ENCODE measurements around the gene SPATS2.

SPATS2 gene

DNA sequence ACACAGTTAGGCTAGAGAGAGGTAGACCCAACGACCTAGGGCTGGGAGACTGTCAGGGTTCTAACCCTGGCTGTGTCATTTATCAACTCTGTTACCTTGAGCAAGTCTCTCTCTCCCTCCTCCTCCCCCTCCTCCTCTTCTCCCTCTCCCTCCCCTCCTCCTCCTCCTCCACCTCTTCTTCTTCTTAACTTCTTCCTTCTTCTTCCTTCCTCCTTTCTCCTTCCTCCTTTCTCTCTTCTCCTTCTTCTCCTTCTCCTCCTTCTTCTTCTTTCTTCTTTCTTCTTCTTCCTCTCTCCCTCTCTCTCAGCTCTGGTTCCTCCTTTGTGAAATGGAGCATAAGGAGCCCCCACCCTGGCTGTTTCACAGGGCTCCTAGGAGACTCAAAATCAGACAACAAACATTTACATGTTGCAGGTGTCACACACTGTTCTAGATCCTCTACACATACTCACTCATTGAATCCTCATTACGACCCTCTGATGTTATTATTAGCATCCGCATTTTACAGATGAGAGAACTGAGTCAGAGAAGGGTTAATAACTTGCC lies 169.3 kb downstream of the SPATS2 start:
- TF ChIP-seq, protein P1, sequence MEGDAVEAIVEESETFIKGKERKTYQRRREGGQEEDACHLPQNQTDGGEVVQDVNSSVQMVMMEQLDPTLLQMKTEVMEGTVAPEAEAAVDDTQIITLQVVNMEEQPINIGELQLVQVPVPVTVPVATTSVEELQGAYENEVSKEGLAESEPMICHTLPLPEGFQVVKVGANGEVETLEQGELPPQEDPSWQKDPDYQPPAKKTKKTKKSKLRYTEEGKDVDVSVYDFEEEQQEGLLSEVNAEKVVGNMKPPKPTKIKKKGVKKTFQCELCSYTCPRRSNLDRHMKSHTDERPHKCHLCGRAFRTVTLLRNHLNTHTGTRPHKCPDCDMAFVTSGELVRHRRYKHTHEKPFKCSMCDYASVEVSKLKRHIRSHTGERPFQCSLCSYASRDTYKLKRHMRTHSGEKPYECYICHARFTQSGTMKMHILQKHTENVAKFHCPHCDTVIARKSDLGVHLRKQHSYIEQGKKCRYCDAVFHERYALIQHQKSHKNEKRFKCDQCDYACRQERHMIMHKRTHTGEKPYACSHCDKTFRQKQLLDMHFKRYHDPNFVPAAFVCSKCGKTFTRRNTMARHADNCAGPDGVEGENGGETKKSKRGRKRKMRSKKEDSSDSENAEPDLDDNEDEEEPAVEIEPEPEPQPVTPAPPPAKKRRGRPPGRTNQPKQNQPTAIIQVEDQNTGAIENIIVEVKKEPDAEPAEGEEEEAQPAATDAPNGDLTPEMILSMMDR (IDR thresholded peaks at IDR 0.05; ENCODE audit: low read depth, low read length) = no peak
- H3K9me3 ChIP-seq (ENCODE audit: severe bottlenecking) = no peaks in the 10 kb centered on the region
- peaks cover 8% of the 10 kb centered on the region for H3K27me3 ChIP-seq (ENCODE audit: insufficient read depth, low read depth, severe bottlenecking)
- no peak for DNase-seq
- H3K4me3 ChIP-seq (ENCODE audit: low read depth, low read length) = no peak overlapping the region
- H3K36me3 ChIP-seq = no peaks in the 10 kb centered on the region
- no peak overlapping the region for H3K27ac ChIP-seq

DNA sequence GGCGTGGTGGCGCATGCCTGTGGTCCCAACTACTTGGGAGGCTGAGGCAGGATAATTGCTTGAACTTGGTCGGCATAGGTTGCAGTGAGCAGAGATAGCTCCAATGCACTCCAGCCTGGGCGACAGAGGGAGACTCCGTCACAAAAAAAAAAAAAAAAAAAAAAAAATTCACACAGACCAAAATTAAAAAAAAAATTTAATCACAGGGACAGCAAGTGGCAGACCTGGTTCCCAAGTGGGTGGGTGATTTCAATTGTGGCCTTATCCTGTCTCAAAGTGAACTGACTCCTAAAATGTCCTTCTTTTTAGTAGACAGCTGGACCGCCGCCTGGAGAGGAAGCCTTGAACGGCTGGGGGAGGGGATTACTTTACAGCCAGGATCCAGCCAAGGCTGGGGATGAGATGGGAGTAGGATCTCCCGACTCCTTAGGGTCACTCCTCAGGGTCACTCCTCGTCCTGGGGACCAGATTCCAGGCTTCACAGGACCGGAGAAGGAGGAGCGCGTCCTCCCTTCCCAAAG lies 170.0 kb downstream of the SPATS2 start:
- TF ChIP-seq, protein P1 (IDR thresholded peaks at IDR 0.05; ENCODE audit: low read depth, low read length) = no peak
- no peak overlapping the region for H3K27ac ChIP-seq
- peak overlapping the region; percentile 62 for H3K4me3 ChIP-seq (ENCODE audit: low read depth, low read length)
- H3K9me3 ChIP-seq (ENCODE audit: severe bottlenecking) = no peaks in the 10 kb centered on the region
- H3K27me3 ChIP-seq (ENCODE audit: insufficient read depth, low read depth, severe bottlenecking) = peaks cover 8% of the 10 kb centered on the region
- peak; percentile 53 for DNase-seq
- H3K36me3 ChIP-seq = no peaks in the 10 kb centered on the region

DNA sequence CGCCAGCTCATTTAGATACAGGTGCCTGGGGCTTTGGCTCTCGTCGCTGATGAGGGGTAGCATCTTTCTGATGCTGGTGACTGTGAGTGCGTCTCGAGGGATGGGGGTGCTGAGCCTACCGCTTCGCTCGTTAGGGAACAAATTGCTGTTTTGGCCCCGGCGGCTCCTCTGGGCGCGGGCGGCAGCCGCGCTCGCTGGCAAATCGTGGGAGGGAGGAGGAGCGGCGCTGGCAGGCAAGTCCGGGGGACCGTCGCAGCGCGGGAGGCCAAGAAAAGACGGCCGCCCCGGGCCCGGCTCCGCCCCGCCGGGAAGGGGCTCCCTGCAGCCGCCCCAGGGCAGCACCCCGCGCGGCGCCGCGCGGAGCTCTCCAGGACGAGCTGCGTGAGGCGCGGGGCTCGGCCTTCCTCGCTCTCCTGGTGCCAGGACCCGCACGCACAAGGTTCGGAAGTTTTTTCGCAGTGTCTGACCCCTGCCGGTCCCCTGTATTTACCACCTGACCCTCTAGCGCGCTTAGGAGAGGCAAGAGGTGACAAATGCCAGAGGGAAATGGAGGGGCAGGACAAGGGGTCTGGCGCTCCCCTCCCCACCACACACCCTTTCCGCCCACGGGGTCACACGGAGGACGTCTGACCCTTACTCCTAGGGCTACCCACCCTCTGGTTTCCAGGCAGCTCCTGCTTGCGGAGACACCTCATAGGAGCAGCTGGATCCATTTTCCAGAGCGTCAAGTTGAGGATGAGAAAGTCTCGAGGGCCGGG lies 170.7 kb downstream of the SPATS2 start:
- H3K9me3 ChIP-seq (ENCODE audit: severe bottlenecking) = no peaks in the 10 kb centered on the region
- no peak overlapping the region for H3K27ac ChIP-seq
- H3K36me3 ChIP-seq = no peaks in the 10 kb centered on the region
- TF ChIP-seq, protein P1 (IDR thresholded peaks at IDR 0.05; ENCODE audit: low read depth, low read length) = 0 out of 2 replicates have a peak, but pooled peaks have one; percentile 37
- H3K4me3 ChIP-seq (ENCODE audit: low read depth, low read length) = peak overlapping the region; percentile 62
- peaks cover 8% of the 10 kb centered on the region for H3K27me3 ChIP-seq (ENCODE audit: insufficient read depth, low read depth, severe bottlenecking)
- DNase-seq = no peak

DNA sequence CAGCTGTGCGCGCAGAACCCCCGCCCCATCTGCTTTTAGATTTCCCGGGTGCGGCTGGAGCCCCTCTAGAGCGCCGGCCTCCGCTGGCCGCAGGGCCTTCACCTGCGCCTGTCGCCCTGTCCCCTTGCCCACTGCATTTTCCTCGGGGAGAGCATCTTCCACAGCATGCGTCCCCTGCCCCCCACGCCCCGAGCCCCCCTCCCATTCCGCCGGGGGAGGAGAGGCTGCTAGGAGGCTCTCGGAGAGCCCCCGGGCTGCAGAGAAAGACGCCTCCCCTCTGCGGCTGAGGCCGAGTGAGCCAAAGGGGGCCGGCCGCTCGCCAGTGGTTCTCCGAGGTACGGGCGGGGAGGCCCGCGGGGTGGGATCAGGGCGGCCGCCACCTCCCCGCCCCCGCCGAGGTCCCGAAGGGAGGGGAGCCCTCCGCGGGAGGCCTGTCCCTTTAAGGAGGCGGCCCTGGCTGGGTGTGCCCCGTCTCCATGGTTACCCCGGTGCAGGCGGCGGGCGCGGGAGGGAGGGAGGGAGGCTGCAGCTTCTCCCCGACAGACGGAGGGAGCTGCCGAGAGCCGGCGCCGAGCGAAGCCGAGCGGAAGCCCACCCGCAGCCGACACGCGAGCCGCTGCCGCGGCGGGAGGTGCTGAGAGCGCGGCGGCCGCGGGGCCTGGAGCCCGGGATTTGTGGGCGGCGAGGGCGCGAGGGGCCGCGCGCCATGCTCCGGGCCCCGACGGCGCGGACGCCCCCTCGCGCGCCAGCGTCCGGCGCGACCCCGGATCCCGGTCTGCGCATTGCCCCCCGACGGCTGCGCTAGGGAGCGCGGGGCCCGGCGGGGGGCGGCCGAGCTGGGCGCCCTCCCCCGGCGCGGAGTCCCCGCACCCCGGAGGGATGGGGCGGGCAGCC lies 171.5 kb downstream of the SPATS2 start, which contains the start of gene KCNH3:
KCNH3 (plus strand) TSS at position 521 of the 894 bp plus-strand sequence. CDS start 387 bp downstream, outside the sequence.
- TF ChIP-seq, protein P1 (IDR thresholded peaks at IDR 0.05; ENCODE audit: low read depth, low read length) = no peak
- peak; percentile 92 for DNase-seq

DNA sequence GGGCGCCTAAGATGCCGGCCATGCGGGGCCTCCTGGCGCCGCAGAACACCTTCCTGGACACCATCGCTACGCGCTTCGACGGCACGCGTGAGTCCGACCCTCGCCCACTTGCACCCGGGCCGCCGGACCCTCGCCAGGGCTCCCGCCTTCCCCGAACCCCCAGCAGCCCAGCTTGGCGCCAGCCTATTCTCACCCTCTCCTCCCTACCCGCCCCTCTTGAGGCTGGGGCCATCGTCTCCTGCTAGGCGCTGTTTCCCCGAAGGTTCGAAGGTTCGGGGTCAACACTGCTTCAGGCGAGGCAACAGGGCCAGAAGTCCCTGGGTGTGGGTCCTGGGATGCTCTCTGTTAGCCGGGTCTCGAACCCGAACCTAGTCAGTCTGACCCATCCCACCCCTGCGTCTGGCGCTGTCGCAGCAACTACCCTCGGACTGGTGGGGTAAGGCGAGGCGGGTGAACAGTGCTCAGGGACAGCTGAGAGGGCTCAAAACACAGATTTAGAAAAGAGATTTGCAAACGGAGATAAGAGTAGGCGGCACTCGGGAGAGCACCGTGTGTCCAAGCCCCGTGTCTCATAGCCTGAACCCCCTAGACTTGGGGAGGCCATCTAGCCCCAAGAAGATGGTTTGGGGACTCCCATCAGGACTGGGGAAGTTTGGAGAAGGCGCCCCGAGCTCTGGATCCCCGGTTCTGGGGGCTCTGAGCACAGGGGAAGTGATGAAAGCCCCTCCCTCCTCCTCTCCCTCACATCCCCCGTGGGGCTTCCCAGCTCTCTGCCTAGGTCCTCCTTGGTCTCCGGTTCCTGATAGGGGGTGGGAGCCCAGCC lies 172.4 kb downstream of the SPATS2 start:
- H3K36me3 ChIP-seq = no peaks in the 10 kb centered on the region
- TF ChIP-seq, protein P1 (IDR thresholded peaks at IDR 0.05; ENCODE audit: low read depth, low read length) = no peak
- peak overlapping the region; percentile 62 for H3K4me3 ChIP-seq (ENCODE audit: low read depth, low read length)
- no peak for DNase-seq
- H3K9me3 ChIP-seq (ENCODE audit: severe bottlenecking) = no peaks in the 10 kb centered on the region
- no peak overlapping the region for H3K27ac ChIP-seq
- peaks cover 8% of the 10 kb centered on the region for H3K27me3 ChIP-seq (ENCODE audit: insufficient read depth, low read depth, severe bottlenecking)

More for the DNA sequence above, 171.5 kb downstream of the SPATS2 start, which contains the start of gene KCNH3:
- no peaks in the 10 kb centered on the region for H3K36me3 ChIP-seq
- H3K4me3 ChIP-seq (ENCODE audit: low read depth, low read length) = peak within 1 kb of the TSS; percentile 62
- peaks cover 8% of the 10 kb centered on the region for H3K27me3 ChIP-seq (ENCODE audit: insufficient read depth, low read depth, severe bottlenecking)
- H3K9me3 ChIP-seq (ENCODE audit: severe bottlenecking) = no peaks in the 10 kb centered on the region
- H3K27ac ChIP-seq = no peak within 1 kb of the TSS
